GM23338 (cell line): ENCODE data around the gene ADAM8. TPM values are rescaled to one million over a fixed set of nuclear protein-coding genes. Genes with fewer than 3 reads are reported as not detected.

Experiments used
- ATAC-seq: fragments of 200-7000 bp; cut with Tn5 transposase; 3 replicates; pipeline ENCODE4 v1.9.1; 2020
- DNase-seq: peaks from one replicate; pipeline ENCODE4 v3.0.0-alpha.2; 2015; ENCODE audit warnings: low spot score
- H2AFZ ChIP-seq: fragments of 200-600 bp; sonication (generic); 2 replicates; pipeline ENCODE4 v1.8.0; 2016; ENCODE audit warnings: antibody characterized with exemption, mild to moderate bottlenecking, moderate library complexity
- H3F3A ChIP-seq: fragments of 200-600 bp; sonication (generic); replicated peaks from 2 replicates; pipeline ENCODE4 v1.8.0; 2017; ENCODE audit warnings: antibody characterized with exemption, mixed run types, low read depth
- H3K27ac ChIP-seq: fragments of 200-600 bp; sonication (generic); 2 replicates; pipeline ENCODE4 v1.6.1; 2016; ENCODE audit warnings: low read depth
- H3K27me3 ChIP-seq: fragments of 200-600 bp; sonication (generic); 2 replicates; pipeline ENCODE4 v1.8.0; 2016; ENCODE audit warnings: mild to moderate bottlenecking, mixed run types, moderate library complexity; ENCODE audit not compliant: insufficient read depth
- H3K36me3 ChIP-seq: fragments of 200-600 bp; sonication (generic); 2 replicates; pipeline ENCODE4 v1.8.0; 2016; ENCODE audit warnings: mild to moderate bottlenecking; ENCODE audit not compliant: insufficient read depth
- H3K4me1 ChIP-seq: fragments of 200-600 bp; sonication (generic); 2 replicates; pipeline ENCODE4 v1.8.0; 2016; ENCODE audit warnings: mild to moderate bottlenecking, moderate library complexity; ENCODE audit not compliant: insufficient read depth
- H3K4me2 ChIP-seq: fragments of 200-600 bp; sonication (generic); 2 replicates; pipeline ENCODE4 v1.7.1; 2017; ENCODE audit warnings: mixed run types
- H3K4me3 ChIP-seq: fragments of 200-600 bp; sonication (generic); 2 replicates; pipeline ENCODE4 v1.6.1; 2016; ENCODE audit warnings: mixed run types
- H3K79me2 ChIP-seq: fragments of 200-600 bp; sonication (generic); replicated peaks from 2 replicates; pipeline ENCODE4 v1.8.0; 2017; ENCODE audit warnings: mild to moderate bottlenecking; ENCODE audit not compliant: insufficient read depth
- H3K9me2 ChIP-seq: fragments of 200-600 bp; sonication (generic); 2 replicates; pipeline ENCODE4 v1.8.0; 2017; ENCODE audit not compliant: insufficient read depth
- H4K20me1 ChIP-seq: fragments of 200-600 bp; sonication (generic); replicated peaks from 2 replicates; pipeline ENCODE4 v1.8.0; 2017; ENCODE audit warnings: mild to moderate bottlenecking; ENCODE audit not compliant: insufficient read depth
- H3K27ac Mint-ChIP-seq: 2 replicates; pipeline ENCODE4 v1.8.0; 2020; ENCODE audit warnings: inconsistent platforms, mild to moderate bottlenecking, moderate library complexity, mixed read lengths
- H3K27me3 Mint-ChIP-seq: 3 replicates; pipeline ENCODE4 v1.8.0; 2022; ENCODE audit warnings: low read depth, mild to moderate bottlenecking, moderate library complexity, mixed read lengths, inconsistent platforms; ENCODE audit not compliant: insufficient read depth, poor library complexity
- H3K36me3 Mint-ChIP-seq: 3 replicates; pipeline ENCODE4 v1.8.0; 2021; ENCODE audit warnings: low read depth, mild to moderate bottlenecking, inconsistent platforms, moderate library complexity, mixed read lengths
- H3K4me1 Mint-ChIP-seq: 3 replicates; pipeline ENCODE4 v1.8.0; 2020; ENCODE audit warnings: mild to moderate bottlenecking, inconsistent platforms, mixed read lengths
- H3K4me3 Mint-ChIP-seq: 3 replicates; pipeline ENCODE4 v1.8.0; 2021; ENCODE audit warnings: moderate library complexity, mild to moderate bottlenecking, inconsistent platforms, mixed read lengths
- H3K9me3 Mint-ChIP-seq: 3 replicates; pipeline ENCODE4 v1.8.0; 2020; ENCODE audit warnings: moderate library complexity, mild to moderate bottlenecking, inconsistent platforms, mixed read lengths
- CREB1 ChIP-seq: fragments of 250-450 bp; sonication (Bioruptor Pico); IDR thresholded peaks from 2 replicates; pipeline ENCODE4 v1.5.0; 2020; ENCODE audit warnings: low read depth, mild to moderate bottlenecking, moderate library complexity
- EZH2 ChIP-seq: fragments of 200-600 bp; sonication (generic); IDR thresholded peaks from one replicate; pipeline ENCODE4 v1.8.0; 2017; ENCODE audit warnings: antibody characterized with exemption, mild to moderate bottlenecking, low read depth; ENCODE audit not compliant: unreplicated experiment
- EZH2phosphoT487 ChIP-seq: fragments of 200-600 bp; sonication (generic); IDR thresholded peaks from one replicate; pipeline ENCODE4 v1.8.1; 2018; ENCODE audit warnings: antibody characterized with exemption; ENCODE audit not compliant: unreplicated experiment
- JUNB ChIP-seq: IDR thresholded peaks from one replicate; pipeline ENCODE4 v1.6.1; 2016; ENCODE audit warnings: antibody characterized with exemption; ENCODE audit not compliant: unreplicated experiment
- NANOG ChIP-seq: IDR thresholded peaks from 2 replicates; pipeline ENCODE4 v1.6.1; 2016; ENCODE audit warnings: antibody characterized with exemption, borderline replicate concordance
- POLR2AphosphoS5 ChIP-seq: IDR thresholded peaks from 2 replicates; pipeline ENCODE4 v1.6.1; 2016; ENCODE audit warnings: antibody characterized with exemption, low read depth
- STAT1 ChIP-seq: IDR thresholded peaks from one replicate; pipeline ENCODE4 v1.6.1; 2016; ENCODE audit warnings: antibody characterized with exemption; ENCODE audit not compliant: unreplicated experiment
- ZNF114 ChIP-seq: fragments of 250-450 bp; sonication (Bioruptor Pico); IDR thresholded peaks from 2 replicates; pipeline ENCODE4 v1.5.0; 2020; ENCODE audit warnings: mild to moderate bottlenecking, moderate library complexity
- ZNF331 ChIP-seq: fragments of 250-450 bp; sonication (Bioruptor Pico); IDR thresholded peaks from 2 replicates; pipeline ENCODE4 v1.5.0; 2020; ENCODE audit warnings: low read depth, mild to moderate bottlenecking, moderate library complexity
- polyA plus RNA-seq: library from polyadenylated mRNA; unstranded; fragments of >200 nt; fragmentation: Nextera tagmentation; extraction: Ambion mirVana; gene quantifications from 2 replicates; pipeline ENCODE4 v1.2.1, GENCODE V29; 2016
- total RNA-seq: library from RNA; depleted of rRNA; stranded (reverse); fragments of >200 nt; shearing (Covaris generic); gene quantifications from 2 replicates; pipeline ENCODE4 v1.2.3, GENCODE V29; 2014
- TF ChIP-seq, protein P1 (sequence below): fragments of 250-450 bp; sonication (Bioruptor Pico); IDR thresholded peaks from 2 replicates; pipeline ENCODE4 v1.5.0; 2020; ENCODE audit warnings: mild to moderate bottlenecking, moderate library complexity
- TF ChIP-seq, protein P2 (sequence below): IDR thresholded peaks from 2 replicates; pipeline ENCODE4 v1.6.1; 2016; ENCODE audit warnings: antibody characterized with exemption
- TF ChIP-seq, protein P3 (sequence below): IDR thresholded peaks from one replicate; pipeline ENCODE4 v1.6.1; 2018; ENCODE audit warnings: antibody characterized with exemption; ENCODE audit not compliant: unreplicated experiment
- TF ChIP-seq, protein P4 (sequence below), 2 experiments: fragments of 200-600 bp in 1 of 2; sonication (generic) in 1 of 2; conservative IDR thresholded peaks; 2 replicates each; pipeline versions ENCODE4 v1.5.1 to v1.6.1; 2016 to 2017; ENCODE audit warnings: antibody characterized with exemption in 2 of 2, low read depth in 2 of 2, mild to moderate bottlenecking in 2 of 2, moderate library complexity in 1 of 2

The ADAM8 gene
- total and polyA plus RNA-seq, 2 experiments from 2014 or later = 1.9 to 5.5 TPM

DNA sequence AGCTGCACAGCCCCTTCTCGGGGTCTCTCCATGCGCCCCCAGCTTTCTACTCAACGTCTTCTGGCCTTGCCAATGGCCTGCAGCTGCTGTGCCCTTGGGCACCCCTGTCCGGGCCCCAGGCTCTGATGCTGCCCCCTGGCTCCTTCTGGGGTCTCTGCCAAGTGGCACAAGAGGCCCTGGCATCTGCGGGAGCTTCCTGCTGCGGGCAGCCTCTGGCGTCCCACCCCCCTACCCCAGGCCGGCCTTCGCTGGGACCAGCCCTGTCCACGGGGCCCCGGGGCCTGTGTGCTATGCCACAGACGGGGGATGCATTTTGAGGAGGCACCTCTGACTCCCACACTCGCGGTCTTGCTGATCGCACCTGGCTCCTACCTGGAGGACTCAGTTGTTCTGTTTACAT, 36.7 kb downstream of the ADAM8 start:
- Mint-ChIP-seq H3K36me3 (peaks cover 5% of the 10 kb centered on the region; the same call in 2 of the 3 replicates), H3K27ac (no peak overlapping the region), H3K9me3 (no peaks in the 10 kb centered on the region; the same call in 2 of the 3 replicates), H3K4me3 (no peak overlapping the region), H3K27me3 (peaks cover 42% of the 10 kb centered on the region), H3K4me1 (peaks cover 15% of the 10 kb centered on the region)
- peaks cover 42% of the 10 kb centered on the region for H3K27me3 ChIP-seq
- H3K4me3 ChIP-seq = no peak overlapping the region
- TF ChIP-seq, protein P1, sequence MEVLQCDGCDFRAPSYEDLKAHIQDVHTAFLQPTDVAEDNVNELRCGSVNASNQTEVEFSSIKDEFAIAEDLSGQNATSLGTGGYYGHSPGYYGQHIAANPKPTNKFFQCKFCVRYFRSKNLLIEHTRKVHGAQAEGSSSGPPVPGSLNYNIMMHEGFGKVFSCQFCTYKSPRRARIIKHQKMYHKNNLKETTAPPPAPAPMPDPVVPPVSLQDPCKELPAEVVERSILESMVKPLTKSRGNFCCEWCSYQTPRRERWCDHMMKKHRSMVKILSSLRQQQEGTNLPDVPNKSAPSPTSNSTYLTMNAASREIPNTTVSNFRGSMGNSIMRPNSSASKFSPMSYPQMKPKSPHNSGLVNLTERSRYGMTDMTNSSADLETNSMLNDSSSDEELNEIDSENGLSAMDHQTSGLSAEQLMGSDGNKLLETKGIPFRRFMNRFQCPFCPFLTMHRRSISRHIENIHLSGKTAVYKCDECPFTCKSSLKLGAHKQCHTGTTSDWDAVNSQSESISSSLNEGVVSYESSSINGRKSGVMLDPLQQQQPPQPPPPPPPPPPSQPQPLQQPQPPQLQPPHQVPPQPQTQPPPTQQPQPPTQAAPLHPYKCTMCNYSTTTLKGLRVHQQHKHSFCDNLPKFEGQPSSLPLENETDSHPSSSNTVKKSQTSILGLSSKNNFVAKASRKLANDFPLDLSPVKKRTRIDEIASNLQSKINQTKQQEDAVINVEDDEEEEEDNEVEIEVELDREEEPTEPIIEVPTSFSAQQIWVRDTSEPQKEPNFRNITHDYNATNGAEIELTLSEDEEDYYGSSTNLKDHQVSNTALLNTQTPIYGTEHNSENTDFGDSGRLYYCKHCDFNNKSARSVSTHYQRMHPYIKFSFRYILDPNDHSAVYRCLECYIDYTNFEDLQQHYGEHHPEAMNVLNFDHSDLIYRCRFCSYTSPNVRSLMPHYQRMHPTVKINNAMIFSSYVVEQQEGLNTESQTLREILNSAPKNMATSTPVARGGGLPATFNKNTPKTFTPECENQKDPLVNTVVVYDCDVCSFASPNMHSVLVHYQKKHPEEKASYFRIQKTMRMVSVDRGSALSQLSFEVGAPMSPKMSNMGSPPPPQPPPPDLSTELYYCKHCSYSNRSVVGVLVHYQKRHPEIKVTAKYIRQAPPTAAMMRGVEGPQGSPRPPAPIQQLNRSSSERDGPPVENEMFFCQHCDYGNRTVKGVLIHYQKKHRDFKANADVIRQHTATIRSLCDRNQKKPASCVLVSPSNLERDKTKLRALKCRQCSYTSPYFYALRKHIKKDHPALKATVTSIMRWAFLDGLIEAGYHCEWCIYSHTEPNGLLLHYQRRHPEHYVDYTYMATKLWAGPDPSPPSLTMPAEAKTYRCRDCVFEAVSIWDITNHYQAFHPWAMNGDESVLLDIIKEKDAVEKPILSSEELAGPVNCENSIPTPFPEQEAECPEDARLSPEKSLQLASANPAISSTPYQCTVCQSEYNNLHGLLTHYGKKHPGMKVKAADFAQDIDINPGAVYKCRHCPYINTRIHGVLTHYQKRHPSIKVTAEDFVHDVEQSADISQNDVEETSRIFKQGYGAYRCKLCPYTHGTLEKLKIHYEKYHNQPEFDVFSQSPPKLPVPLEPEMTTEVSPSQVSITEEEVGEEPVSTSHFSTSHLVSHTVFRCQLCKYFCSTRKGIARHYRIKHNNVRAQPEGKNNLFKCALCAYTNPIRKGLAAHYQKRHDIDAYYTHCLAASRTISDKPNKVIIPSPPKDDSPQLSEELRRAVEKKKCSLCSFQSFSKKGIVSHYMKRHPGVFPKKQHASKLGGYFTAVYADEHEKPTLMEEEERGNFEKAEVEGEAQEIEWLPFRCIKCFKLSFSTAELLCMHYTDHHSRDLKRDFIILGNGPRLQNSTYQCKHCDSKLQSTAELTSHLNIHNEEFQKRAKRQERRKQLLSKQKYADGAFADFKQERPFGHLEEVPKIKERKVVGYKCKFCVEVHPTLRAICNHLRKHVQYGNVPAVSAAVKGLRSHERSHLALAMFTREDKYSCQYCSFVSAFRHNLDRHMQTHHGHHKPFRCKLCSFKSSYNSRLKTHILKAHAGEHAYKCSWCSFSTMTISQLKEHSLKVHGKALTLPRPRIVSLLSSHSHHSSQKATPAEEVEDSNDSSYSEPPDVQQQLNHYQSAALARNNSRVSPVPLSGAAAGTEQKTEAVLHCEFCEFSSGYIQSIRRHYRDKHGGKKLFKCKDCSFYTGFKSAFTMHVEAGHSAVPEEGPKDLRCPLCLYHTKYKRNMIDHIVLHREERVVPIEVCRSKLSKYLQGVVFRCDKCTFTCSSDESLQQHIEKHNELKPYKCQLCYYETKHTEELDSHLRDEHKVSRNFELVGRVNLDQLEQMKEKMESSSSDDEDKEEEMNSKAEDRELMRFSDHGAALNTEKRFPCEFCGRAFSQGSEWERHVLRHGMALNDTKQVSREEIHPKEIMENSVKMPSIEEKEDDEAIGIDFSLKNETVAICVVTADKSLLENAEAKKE (CRISPR knock-in tag) = no peak
- TF ChIP-seq EZH2phosphoT487 = no peak
- no peak for TF ChIP-seq STAT1
- TF ChIP-seq, protein P2, sequence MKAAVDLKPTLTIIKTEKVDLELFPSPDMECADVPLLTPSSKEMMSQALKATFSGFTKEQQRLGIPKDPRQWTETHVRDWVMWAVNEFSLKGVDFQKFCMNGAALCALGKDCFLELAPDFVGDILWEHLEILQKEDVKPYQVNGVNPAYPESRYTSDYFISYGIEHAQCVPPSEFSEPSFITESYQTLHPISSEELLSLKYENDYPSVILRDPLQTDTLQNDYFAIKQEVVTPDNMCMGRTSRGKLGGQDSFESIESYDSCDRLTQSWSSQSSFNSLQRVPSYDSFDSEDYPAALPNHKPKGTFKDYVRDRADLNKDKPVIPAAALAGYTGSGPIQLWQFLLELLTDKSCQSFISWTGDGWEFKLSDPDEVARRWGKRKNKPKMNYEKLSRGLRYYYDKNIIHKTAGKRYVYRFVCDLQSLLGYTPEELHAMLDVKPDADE = no peak
- TF ChIP-seq, protein P3, sequence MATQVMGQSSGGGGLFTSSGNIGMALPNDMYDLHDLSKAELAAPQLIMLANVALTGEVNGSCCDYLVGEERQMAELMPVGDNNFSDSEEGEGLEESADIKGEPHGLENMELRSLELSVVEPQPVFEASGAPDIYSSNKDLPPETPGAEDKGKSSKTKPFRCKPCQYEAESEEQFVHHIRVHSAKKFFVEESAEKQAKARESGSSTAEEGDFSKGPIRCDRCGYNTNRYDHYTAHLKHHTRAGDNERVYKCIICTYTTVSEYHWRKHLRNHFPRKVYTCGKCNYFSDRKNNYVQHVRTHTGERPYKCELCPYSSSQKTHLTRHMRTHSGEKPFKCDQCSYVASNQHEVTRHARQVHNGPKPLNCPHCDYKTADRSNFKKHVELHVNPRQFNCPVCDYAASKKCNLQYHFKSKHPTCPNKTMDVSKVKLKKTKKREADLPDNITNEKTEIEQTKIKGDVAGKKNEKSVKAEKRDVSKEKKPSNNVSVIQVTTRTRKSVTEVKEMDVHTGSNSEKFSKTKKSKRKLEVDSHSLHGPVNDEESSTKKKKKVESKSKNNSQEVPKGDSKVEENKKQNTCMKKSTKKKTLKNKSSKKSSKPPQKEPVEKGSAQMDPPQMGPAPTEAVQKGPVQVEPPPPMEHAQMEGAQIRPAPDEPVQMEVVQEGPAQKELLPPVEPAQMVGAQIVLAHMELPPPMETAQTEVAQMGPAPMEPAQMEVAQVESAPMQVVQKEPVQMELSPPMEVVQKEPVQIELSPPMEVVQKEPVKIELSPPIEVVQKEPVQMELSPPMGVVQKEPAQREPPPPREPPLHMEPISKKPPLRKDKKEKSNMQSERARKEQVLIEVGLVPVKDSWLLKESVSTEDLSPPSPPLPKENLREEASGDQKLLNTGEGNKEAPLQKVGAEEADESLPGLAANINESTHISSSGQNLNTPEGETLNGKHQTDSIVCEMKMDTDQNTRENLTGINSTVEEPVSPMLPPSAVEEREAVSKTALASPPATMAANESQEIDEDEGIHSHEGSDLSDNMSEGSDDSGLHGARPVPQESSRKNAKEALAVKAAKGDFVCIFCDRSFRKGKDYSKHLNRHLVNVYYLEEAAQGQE = no peak
- no peak for TF ChIP-seq POLR2AphosphoS5
- no peak for TF ChIP-seq JUNB
- TF ChIP-seq ZNF331 (CRISPR knock-in tag) = no peak
- no peak for TF ChIP-seq CREB1 (CRISPR knock-in tag)
- TF ChIP-seq EZH2 = no peak
- no peak for TF ChIP-seq NANOG
- TF ChIP-seq ZNF114 (CRISPR knock-in tag) = no peak
- TF ChIP-seq, protein P4, sequence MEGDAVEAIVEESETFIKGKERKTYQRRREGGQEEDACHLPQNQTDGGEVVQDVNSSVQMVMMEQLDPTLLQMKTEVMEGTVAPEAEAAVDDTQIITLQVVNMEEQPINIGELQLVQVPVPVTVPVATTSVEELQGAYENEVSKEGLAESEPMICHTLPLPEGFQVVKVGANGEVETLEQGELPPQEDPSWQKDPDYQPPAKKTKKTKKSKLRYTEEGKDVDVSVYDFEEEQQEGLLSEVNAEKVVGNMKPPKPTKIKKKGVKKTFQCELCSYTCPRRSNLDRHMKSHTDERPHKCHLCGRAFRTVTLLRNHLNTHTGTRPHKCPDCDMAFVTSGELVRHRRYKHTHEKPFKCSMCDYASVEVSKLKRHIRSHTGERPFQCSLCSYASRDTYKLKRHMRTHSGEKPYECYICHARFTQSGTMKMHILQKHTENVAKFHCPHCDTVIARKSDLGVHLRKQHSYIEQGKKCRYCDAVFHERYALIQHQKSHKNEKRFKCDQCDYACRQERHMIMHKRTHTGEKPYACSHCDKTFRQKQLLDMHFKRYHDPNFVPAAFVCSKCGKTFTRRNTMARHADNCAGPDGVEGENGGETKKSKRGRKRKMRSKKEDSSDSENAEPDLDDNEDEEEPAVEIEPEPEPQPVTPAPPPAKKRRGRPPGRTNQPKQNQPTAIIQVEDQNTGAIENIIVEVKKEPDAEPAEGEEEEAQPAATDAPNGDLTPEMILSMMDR (conservative IDR thresholded peaks at IDR 0.05; ENCODE audit: low read depth in 2 of 2) = no peak
- no peak for DNase-seq
- no peak overlapping the region for H3K27ac ChIP-seq
- peaks cover 6% of the 10 kb centered on the region for H3K4me1 ChIP-seq
- H3F3A ChIP-seq = 0 out of 2 replicates have a peak, but pooled peaks cover 3% of the 10 kb centered on the region
- H3K9me2 ChIP-seq = no peaks in the 10 kb centered on the region
- H3K79me2 ChIP-seq = peaks cover 4% of the 10 kb centered on the region; the same call in 1 of the 2 replicates
- H3K4me2 ChIP-seq = no peak overlapping the region
- no peak overlapping the region for H2AFZ ChIP-seq
- H3K36me3 ChIP-seq = no peaks in the 10 kb centered on the region
- no peaks in the 10 kb centered on the region; the same call in 1 of the 2 replicates for H4K20me1 ChIP-seq
- ATAC-seq = no peak
